MCF 10A (cell line): Measurements from ENCODE around the gene ABLIM3. TPM values are rescaled to one million over a fixed set of nuclear protein-coding genes. Genes with fewer than 3 reads are reported as not detected.
A peak's percentile ranks its signal among the peaks of the same experiment; 100 is the strongest.

Source experiments
- BruUV-seq: library from RNA; stranded (reverse); fragments of 400-500 nt; replicated peaks from 2 replicates; lab custom pipeline; 2021; lab: Mats Ljungman, UMichigan
- CTCF ChIA-PET: fragments of 300-600 bp; sonication (Branson Sonifier 250); formaldehyde crosslinking; extraction: SDS; loops from one replicate; lab custom pipeline; 2021; ENCODE audit warnings: antibody characterized with exemption, inconsistent platforms; lab: Yijun Ruan, JAX
- POLR2A ChIA-PET: fragments of 300-600, 350-650 bp; sonication (Branson Sonifier 250); formaldehyde crosslinking; extraction: SDS; loops from one replicate; lab custom pipeline; 2020; ENCODE audit warnings: antibody characterized with exemption, inconsistent platforms; lab: Yijun Ruan, JAX
- DNase-seq: peaks from one replicate; pipeline ENCODE4 v3.0.0-alpha.2; 2018; ENCODE audit not compliant: unreplicated experiment
- H3K27ac Mint-ChIP-seq: one replicate; pipeline ENCODE4 v1.8.0; 2022; ENCODE audit warnings: mild to moderate bottlenecking, low read depth, mixed read lengths; ENCODE audit not compliant: unreplicated experiment
- H3K27me3 Mint-ChIP-seq: one replicate; pipeline ENCODE4 v1.8.0; 2022; ENCODE audit warnings: mixed read lengths; ENCODE audit not compliant: insufficient read depth, unreplicated experiment
- H3K36me3 Mint-ChIP-seq: one replicate; pipeline ENCODE4 v1.8.0; 2022; ENCODE audit warnings: mild to moderate bottlenecking, moderate library complexity, mixed read lengths; ENCODE audit not compliant: insufficient read depth, unreplicated experiment
- H3K4me1 Mint-ChIP-seq: one replicate; pipeline ENCODE4 v1.8.0; 2022; ENCODE audit warnings: mixed read lengths; ENCODE audit not compliant: insufficient read depth, unreplicated experiment
- H3K4me3 Mint-ChIP-seq: one replicate; pipeline ENCODE4 v1.8.0; 2022; ENCODE audit warnings: mild to moderate bottlenecking, moderate library complexity, mixed read lengths; ENCODE audit not compliant: unreplicated experiment
- H3K9me3 Mint-ChIP-seq: one replicate; pipeline ENCODE4 v1.8.0; 2022; ENCODE audit warnings: mixed read lengths; ENCODE audit not compliant: unreplicated experiment
- CTCF ChIP-seq: fragments of 200-600 bp; IDR thresholded peaks from one replicate; pipeline ENCODE4 v1.8.0; 2022; ENCODE audit warnings: antibody characterized with exemption, mild to moderate bottlenecking; ENCODE audit not compliant: unreplicated experiment
- intact Hi-C: fragments of 100-400 bp; cut with micrococcal nuclease; formaldehyde crosslinking; loops from 2 replicates; pipeline ENCODE4 v1.14.1; 2022
- total RNA-seq: library from RNA; stranded (reverse); gene quantifications from 2 replicates; pipeline ENCODE4 v1.2.3, GENCODE V29; 2022

Gene ABLIM3
- total RNA-seq, 1 experiment from 2014 or later = 168 TPM

GRCh38 chr5:149212198-149212951 lies 71.1 kb downstream of the ABLIM3 start:
- no peaks in the 10 kb centered on the region for H3K9me3 Mint-ChIP-seq
- peaks cover 89% of the 10 kb centered on the region for H3K36me3 Mint-ChIP-seq
- CTCF ChIA-PET = interaction anchor here (0.6 to 4.6 kb wide), 14 partner anchors 10 to 812 kb away, joined by 3 to 19 read pairs (median 4); no protein-coding TSS in a partner anchor
- H3K27me3 Mint-ChIP-seq = no peaks in the 10 kb centered on the region
- POLR2A ChIA-PET = interaction anchor here (0.6 to 1.4 kb wide), 4 partner anchors 14 to 384 kb away, joined by 3 to 6 read pairs (median 4); no protein-coding TSS in a partner anchor
- BruUV-seq = no TSS peak
- H3K4me1 Mint-ChIP-seq = peaks cover 7% of the 10 kb centered on the region
- TF ChIP-seq CTCF = no peak
- peak overlapping the region; percentile 10 for H3K27ac Mint-ChIP-seq
- no peak overlapping the region for H3K4me3 Mint-ChIP-seq
- no peak for DNase-seq
- intact Hi-C loops = no loop called here

- H3K27me3 Mint-ChIP-seq = no peaks in the 10 kb centered on the region
- no peak for TF ChIP-seq CTCF
- no peak overlapping the region for H3K27ac Mint-ChIP-seq
- peaks cover 2% of the 10 kb centered on the region for H3K4me1 Mint-ChIP-seq
- no peak overlapping the region for H3K4me3 Mint-ChIP-seq
- no peaks in the 10 kb centered on the region for H3K9me3 Mint-ChIP-seq
- ChIA-PET POLR2A (interaction anchor here (0.8 to 1.5 kb wide), 5 partner anchors 10 to 87 kb away, joined by 3 to 4 read pairs (median 3); no protein-coding TSS in a partner anchor), CTCF (interaction anchor here (0.6 to 4.6 kb wide), 10 partner anchors 9 to 813 kb away, joined by 3 to 19 read pairs (median 4); partner anchors contain the start of gene ABLIM3)
- intact Hi-C loops = no loop called here
- BruUV-seq = no TSS peak
- no peak for DNase-seq
- peaks cover 90% of the 10 kb centered on the region for H3K36me3 Mint-ChIP-seq
Measured at GRCh38 chr5:149213264-149213880, 72.1 kb downstream of the ABLIM3 start.

- ChIA-PET POLR2A (no interaction called here), CTCF (interaction anchor here (0.7 to 5.1 kb wide), 5 partner anchors 13 to 485 kb away, joined by 3 to 38 read pairs (median 8); no protein-coding TSS in a partner anchor)
- H3K27ac Mint-ChIP-seq = no peak overlapping the region
- H3K4me1 Mint-ChIP-seq = no peaks in the 10 kb centered on the region
- no peak for TF ChIP-seq CTCF
- peaks cover 90% of the 10 kb centered on the region for H3K36me3 Mint-ChIP-seq
- H3K27me3 Mint-ChIP-seq = no peaks in the 10 kb centered on the region
- DNase-seq = no peak
- BruUV-seq = no TSS peak
- H3K4me3 Mint-ChIP-seq = no peak overlapping the region
- intact Hi-C loops = no loop called here
- no peaks in the 10 kb centered on the region for H3K9me3 Mint-ChIP-seq
Measured at GRCh38 chr5:149215478-149216090, 74.3 kb downstream of the ABLIM3 start.
